Measurements from ENCODE around the gene PIGM.

PIGM gene

DNA sequence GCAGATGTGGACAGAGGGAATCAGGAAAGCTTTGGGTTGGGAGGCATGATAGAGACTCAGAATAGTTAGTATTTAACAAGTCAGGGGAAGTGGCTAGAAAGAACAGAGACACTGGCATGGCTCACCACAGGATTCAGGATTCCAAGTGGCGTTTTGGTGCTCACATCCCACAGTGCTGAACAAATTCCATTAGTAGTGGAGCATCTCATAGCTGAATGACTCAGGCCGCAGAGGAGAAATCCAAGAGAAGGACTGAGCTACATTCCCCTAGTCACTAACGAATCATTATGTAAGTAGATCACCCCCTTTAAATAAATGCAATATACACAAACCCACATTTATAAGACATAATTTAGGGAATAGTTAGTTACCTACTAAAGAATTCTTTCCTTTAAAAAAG is 44.5 kb upstream of the PIGM start:
- Histone ChIP-seq H3K9ac (ENCODE audit: low read length) (no peak overlapping the region), H3K9me2 (ENCODE audit: low read depth, low read length) (no peaks in the 10 kb centered on the region), H3K9me3 (ENCODE audit: low read length) (no peaks in the 10 kb centered on the region), H3K36me3 (ENCODE audit: insufficient read depth, low read length) (no peaks in the 10 kb centered on the region), H2AFZ (ENCODE audit: low read length) (no peak overlapping the region), H3K27me3 (ENCODE audit: insufficient read depth, low read length) (no peaks in the 10 kb centered on the region), H3F3A (ENCODE audit: insufficient read depth, low read length) (no peaks in the 10 kb centered on the region), H3K4me2 (ENCODE audit: low read length) (no peak overlapping the region), H3K4me1 (ENCODE audit: insufficient read depth, low read length, severe bottlenecking) (no peaks in the 10 kb centered on the region), H3K4me3 (ENCODE audit: low read depth, low read length, poor library complexity, severe bottlenecking) (no peak overlapping the region), H4K20me1 (ENCODE audit: insufficient read depth, low read length) (no peaks in the 10 kb centered on the region), H3K79me2 (ENCODE audit: insufficient read depth, low read length) (no peaks in the 10 kb centered on the region), H3K27ac (ENCODE audit: low read depth, low read length, poor library complexity, severe bottlenecking) (no peak overlapping the region)
- no peak for TF ChIP-seq EZH2 (IDR thresholded peaks at IDR 0.05; ENCODE audit: borderline replicate concordance, low read length)
- TF ChIP-seq, protein P1, sequence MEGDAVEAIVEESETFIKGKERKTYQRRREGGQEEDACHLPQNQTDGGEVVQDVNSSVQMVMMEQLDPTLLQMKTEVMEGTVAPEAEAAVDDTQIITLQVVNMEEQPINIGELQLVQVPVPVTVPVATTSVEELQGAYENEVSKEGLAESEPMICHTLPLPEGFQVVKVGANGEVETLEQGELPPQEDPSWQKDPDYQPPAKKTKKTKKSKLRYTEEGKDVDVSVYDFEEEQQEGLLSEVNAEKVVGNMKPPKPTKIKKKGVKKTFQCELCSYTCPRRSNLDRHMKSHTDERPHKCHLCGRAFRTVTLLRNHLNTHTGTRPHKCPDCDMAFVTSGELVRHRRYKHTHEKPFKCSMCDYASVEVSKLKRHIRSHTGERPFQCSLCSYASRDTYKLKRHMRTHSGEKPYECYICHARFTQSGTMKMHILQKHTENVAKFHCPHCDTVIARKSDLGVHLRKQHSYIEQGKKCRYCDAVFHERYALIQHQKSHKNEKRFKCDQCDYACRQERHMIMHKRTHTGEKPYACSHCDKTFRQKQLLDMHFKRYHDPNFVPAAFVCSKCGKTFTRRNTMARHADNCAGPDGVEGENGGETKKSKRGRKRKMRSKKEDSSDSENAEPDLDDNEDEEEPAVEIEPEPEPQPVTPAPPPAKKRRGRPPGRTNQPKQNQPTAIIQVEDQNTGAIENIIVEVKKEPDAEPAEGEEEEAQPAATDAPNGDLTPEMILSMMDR (IDR thresholded peaks at IDR 0.05; ENCODE audit: low read length): no peak

DNA sequence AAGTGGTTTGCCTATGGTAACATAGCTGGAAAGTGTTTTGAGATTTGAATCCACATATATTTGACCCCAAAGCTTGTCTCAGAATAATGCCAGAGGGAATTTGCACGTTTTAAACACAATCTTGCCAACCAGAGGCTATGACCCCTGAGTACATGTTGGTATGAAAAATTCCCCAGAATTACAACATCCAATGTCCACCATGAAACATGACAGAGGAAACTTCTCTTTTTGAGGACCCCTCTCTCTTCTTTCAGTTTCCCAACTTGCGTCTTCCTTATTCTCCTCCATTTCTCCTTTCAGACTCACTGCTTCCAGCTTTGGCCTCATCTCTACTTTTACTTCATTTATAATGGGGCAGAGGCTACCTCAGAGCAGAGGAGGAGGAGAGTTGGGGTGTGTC is 44.0 kb upstream of the PIGM start:
- no peak for TF ChIP-seq EZH2 (IDR thresholded peaks at IDR 0.05; ENCODE audit: borderline replicate concordance, low read length)
- TF ChIP-seq, protein P1 (IDR thresholded peaks at IDR 0.05; ENCODE audit: low read length): no peak
- no peaks in the 10 kb centered on the region for H4K20me1 ChIP-seq (ENCODE audit: insufficient read depth, low read length)
- H3K79me2 ChIP-seq (ENCODE audit: insufficient read depth, low read length): no peaks in the 10 kb centered on the region
- no peak overlapping the region for H3K4me2 ChIP-seq (ENCODE audit: low read length)
- no peaks in the 10 kb centered on the region for H3K27me3 ChIP-seq (ENCODE audit: insufficient read depth, low read length)
- no peak overlapping the region for H3K4me3 ChIP-seq (ENCODE audit: low read depth, low read length, poor library complexity, severe bottlenecking)
- H3K27ac ChIP-seq (ENCODE audit: low read depth, low read length, poor library complexity, severe bottlenecking): no peak overlapping the region
- no peaks in the 10 kb centered on the region for H3K36me3 ChIP-seq (ENCODE audit: insufficient read depth, low read length)
- H3K9me2 ChIP-seq (ENCODE audit: low read depth, low read length): no peaks in the 10 kb centered on the region
- H2AFZ ChIP-seq (ENCODE audit: low read length): no peak overlapping the region
- peaks cover 2% of the 10 kb centered on the region for H3K4me1 ChIP-seq (ENCODE audit: insufficient read depth, low read length, severe bottlenecking)
- no peak overlapping the region for H3K9ac ChIP-seq (ENCODE audit: low read length)
- no peaks in the 10 kb centered on the region for H3F3A ChIP-seq (ENCODE audit: insufficient read depth, low read length)
- H3K9me3 ChIP-seq (ENCODE audit: low read length): no peaks in the 10 kb centered on the region

DNA sequence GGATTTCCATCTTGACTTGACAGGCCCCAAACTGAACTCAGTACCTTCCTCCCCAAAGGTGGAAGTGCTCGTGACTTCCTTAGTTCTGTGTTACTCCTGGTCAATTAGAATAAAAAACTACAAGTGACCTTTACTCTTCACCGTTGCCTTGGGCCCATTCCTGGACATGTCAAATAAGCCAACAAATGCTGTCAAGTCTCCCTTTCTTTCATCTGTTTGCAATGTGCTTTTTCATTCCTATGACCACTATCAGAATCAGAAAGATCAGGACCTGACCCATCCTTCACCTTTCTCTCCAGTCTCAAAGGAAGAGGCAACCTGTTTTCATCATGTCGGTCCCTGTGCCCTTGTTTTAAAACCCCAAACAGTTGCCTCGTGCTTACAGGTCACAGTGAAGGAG is 43.1 kb upstream of the PIGM start:
- no peak overlapping the region for H3K4me3 ChIP-seq (ENCODE audit: low read depth, low read length, poor library complexity, severe bottlenecking)
- no peak overlapping the region for H3K9ac ChIP-seq (ENCODE audit: low read length)
- no peaks in the 10 kb centered on the region for H3K27me3 ChIP-seq (ENCODE audit: insufficient read depth, low read length)
- no peak overlapping the region for H3K27ac ChIP-seq (ENCODE audit: low read depth, low read length, poor library complexity, severe bottlenecking)
- no peak overlapping the region for H3K4me2 ChIP-seq (ENCODE audit: low read length)
- no peaks in the 10 kb centered on the region for H4K20me1 ChIP-seq (ENCODE audit: insufficient read depth, low read length)
- TF ChIP-seq, protein P1 (IDR thresholded peaks at IDR 0.05; ENCODE audit: low read length): no peak
- TF ChIP-seq EZH2 (IDR thresholded peaks at IDR 0.05; ENCODE audit: borderline replicate concordance, low read length): no peak
- H3K79me2 ChIP-seq (ENCODE audit: insufficient read depth, low read length): no peaks in the 10 kb centered on the region
- H3F3A ChIP-seq (ENCODE audit: insufficient read depth, low read length): no peaks in the 10 kb centered on the region
- H3K4me1 ChIP-seq (ENCODE audit: insufficient read depth, low read length, severe bottlenecking): peaks cover 8% of the 10 kb centered on the region
- H3K9me3 ChIP-seq (ENCODE audit: low read length): no peaks in the 10 kb centered on the region
- no peaks in the 10 kb centered on the region for H3K9me2 ChIP-seq (ENCODE audit: low read depth, low read length)
- H2AFZ ChIP-seq (ENCODE audit: low read length): no peak overlapping the region
- H3K36me3 ChIP-seq (ENCODE audit: insufficient read depth, low read length): no peaks in the 10 kb centered on the region

Measured in OCI-LY1 (cell line).